ENCODE data around the gene CYP4A22.
"Not testable (repeated sequence)": the region's sequence is repeated elsewhere in the genome, so short reads cannot be mapped to it uniquely, and the experiment has no call there.

CYP4A22 gene

GRCh38 chr1:47195981-47196380, 58.7 kb downstream of the CYP4A22 start:
- DNase-seq (ENCODE audit: low spot score); H3K4me1 Mint-ChIP-seq (ENCODE audit: low read depth); H3K27ac Mint-ChIP-seq; H3K4me3 Mint-ChIP-seq; H3K36me3 Mint-ChIP-seq (ENCODE audit: low read depth); H3K9me3 Mint-ChIP-seq: not testable (repeated sequence)
- peaks cover 25% of the 10 kb centered on the region for H3K27me3 Mint-ChIP-seq (ENCODE audit: low read depth)

GRCh38 chr1:47196622-47197021, 59.4 kb downstream of the CYP4A22 start:
- Mint-ChIP-seq H3K9me3 (no peaks in the 10 kb centered on the region), H3K36me3 (ENCODE audit: low read depth) (no peaks in the 10 kb centered on the region), H3K4me3 (no peak overlapping the region), H3K27me3 (ENCODE audit: low read depth) (peaks cover 30% of the 10 kb centered on the region), H3K27ac (no peak overlapping the region), H3K4me1 (ENCODE audit: low read depth) (peaks cover 1% of the 10 kb centered on the region)
- DNase-seq (ENCODE audit: low spot score) = no peak

GRCh38 chr1:47198214-47198613, 61.0 kb downstream of the CYP4A22 start:
- Mint-ChIP-seq H3K27ac (no peak overlapping the region), H3K4me1 (ENCODE audit: low read depth) (peaks cover 2% of the 10 kb centered on the region), H3K27me3 (ENCODE audit: low read depth) (peaks cover 37% of the 10 kb centered on the region), H3K36me3 (ENCODE audit: low read depth) (no peaks in the 10 kb centered on the region), H3K4me3 (no peak overlapping the region), H3K9me3 (peaks cover 3% of the 10 kb centered on the region)
- no peak for DNase-seq (ENCODE audit: low spot score)

Measured in T-helper 2 cell treated with Interferon-gamma antibody and Interleukin-4, amounts not matched to agents 5 μg/mL and 100 μg/mL, for 36 hours (primary cell).